A549 (cell line): Measurements from ENCODE around the gene CAMTA1. TPM values are rescaled to one million over a fixed set of nuclear protein-coding genes. Genes with fewer than 3 reads are reported as not detected.

Experiments
- ATAC-seq, 2 experiments: fragments of 200-7000 bp in 1 of 2; fragments of >200 bp in 1 of 2; cut with Nextera tagmentation in 1 of 2; cut with Tn5 transposase in 1 of 2; 3 replicates each; pipeline versions ENCODE4 v1.8.0 to v1.9.1; 2018 to 2020; ENCODE audit warnings: mild to moderate bottlenecking in 1 of 2, moderate library complexity in 1 of 2
- CTCF ChIA-PET: fragments of 300-600 bp; sonication (Branson Sonifier 250); formaldehyde crosslinking; extraction: SDS; loops from one replicate; lab custom pipeline; 2021; ENCODE audit warnings: antibody characterized with exemption, inconsistent platforms; lab: Yijun Ruan, JAX
- POLR2A ChIA-PET: fragments of 350-600 bp; formaldehyde crosslinking; extraction: SDS; loops from one replicate; lab custom pipeline; 2021; ENCODE audit warnings: antibody characterized with exemption, inconsistent platforms; lab: Yijun Ruan, JAX
- DNase-seq, 2 experiments: peaks; one replicate each; pipeline versions ENCODE4 v3.0.0 to v3.0.0-alpha.2; 2011 to 2016; ENCODE audit warnings: low read depth in 1 of 2, low spot score in 1 of 2
- FAIRE-seq: peaks from 2 replicates; lab custom pipeline; 2011; peaks lifted over from hg19 to GRCh38; lab: Jason Lieb, UNC
- H3K27ac ChIP-seq, 2 experiments: fragments of >200 bp; sonication (Bioruptor Twin); formaldehyde crosslinking; 3 replicates each; pipeline ENCODE4 v1.5.1; 2016 to 2017
- H3K4me1 ChIP-seq: fragments of >200 bp; sonication (Bioruptor Twin); formaldehyde crosslinking; 3 replicates; pipeline ENCODE4 v1.6.1; 2016
- H3K4me2 ChIP-seq: fragments of >200 bp; sonication (Bioruptor Twin); formaldehyde crosslinking; 3 replicates; pipeline ENCODE4 v1.6.1; 2016
- H3K4me3 ChIP-seq: fragments of >200 bp; sonication (Bioruptor Twin); formaldehyde crosslinking; 3 replicates; pipeline ENCODE4 v1.5.1; 2016
- H3K9me3 ChIP-seq: fragments of >200 bp; sonication (Bioruptor Twin); formaldehyde crosslinking; 3 replicates; pipeline ENCODE4 v1.6.1; 2016
- ATOH8 ChIP-seq: fragments of 250-450 bp; sonication (Bioruptor Pico); IDR thresholded peaks from 2 replicates; pipeline ENCODE4 v1.5.0; 2020; ENCODE audit warnings: low read depth, mild to moderate bottlenecking, moderate library complexity
- CEBPB ChIP-seq, 2 experiments: fragments of >200 bp in 1 of 2; sonication (Bioruptor Twin) in 1 of 2; formaldehyde crosslinking in 1 of 2; IDR thresholded peaks; 2 replicates each; pipeline ENCODE4 v1.6.1; 2012 to 2016
- CTCF ChIP-seq: fragments of >200 bp; sonication (Bioruptor Twin); formaldehyde crosslinking; IDR thresholded peaks from 3 replicates; pipeline ENCODE4 v1.5.1; 2016
- HDAC2 ChIP-seq: fragments of 200-600 bp; sonication (generic); IDR thresholded peaks from 2 replicates; pipeline ENCODE4 v1.6.1; 2016
- HOXB13 ChIP-seq: fragments of 250-450 bp; sonication (Bioruptor Pico); IDR thresholded peaks from 2 replicates; pipeline ENCODE4 v1.5.0; 2020; ENCODE audit warnings: low read depth, mild to moderate bottlenecking, moderate library complexity
- JUNB ChIP-seq: fragments of >200 bp; sonication (Bioruptor Twin); formaldehyde crosslinking; IDR thresholded peaks from 2 replicates; pipeline ENCODE4 v1.6.1; 2016
- KDM5A ChIP-seq: fragments of 200-600 bp; sonication (generic); IDR thresholded peaks from 2 replicates; pipeline ENCODE4 v1.6.1; 2016; ENCODE audit warnings: antibody characterized with exemption, mild to moderate bottlenecking
- NR3C1 ChIP-seq: fragments of >200 bp; sonication (Bioruptor Twin); formaldehyde crosslinking; IDR thresholded peaks from 3 replicates; pipeline ENCODE4 v1.6.1; 2017
- PBX3 ChIP-seq: IDR thresholded peaks from 2 replicates; pipeline ENCODE4 v1.6.1; 2012
- POLR2AphosphoS2 ChIP-seq: conservative IDR thresholded peaks from 2 replicates; pipeline ENCODE4 v1.6.1; 2012; ENCODE audit warnings: low read length, improper control_type of control experiment, inconsistent platforms
- RAD21 ChIP-seq, 2 experiments: fragments of >200 bp in 1 of 2; sonication (Bioruptor Twin) in 1 of 2; formaldehyde crosslinking in 1 of 2; IDR thresholded peaks in 1 of 2; conservative IDR thresholded peaks in 1 of 2; 2 replicates in 1 of 2; 3 replicates in 1 of 2; pipeline ENCODE4 v1.6.1; 2012 to 2018; ENCODE audit warnings: inconsistent platforms in 1 of 2
- RCOR1 ChIP-seq: fragments of 150-350 bp; IDR thresholded peaks from 2 replicates; pipeline ENCODE4 v1.6.1; 2014; ENCODE audit warnings: antibody characterized with exemption, low read length, low read depth
- REST ChIP-seq: fragments of 200-600 bp; sonication (generic); IDR thresholded peaks from 2 replicates; pipeline ENCODE4 v1.6.1; 2016; ENCODE audit warnings: antibody characterized with exemption, mild to moderate bottlenecking, moderate library complexity
- RNF2 ChIP-seq: fragments of 200-600 bp; sonication (generic); IDR thresholded peaks from 2 replicates; pipeline ENCODE4 v1.6.1; 2016; ENCODE audit warnings: low read depth, mild to moderate bottlenecking, antibody characterized with exemption, moderate library complexity, borderline replicate concordance
- SMC3 ChIP-seq: fragments of >200 bp; sonication (Bioruptor Twin); formaldehyde crosslinking; IDR thresholded peaks from 3 replicates; pipeline ENCODE4 v1.6.1; 2018; ENCODE audit warnings: inconsistent platforms
- TFCP2L1 ChIP-seq: fragments of 250-450 bp; sonication (Bioruptor Pico); IDR thresholded peaks from 2 replicates; pipeline ENCODE4 v1.5.0; 2021; ENCODE audit warnings: mild to moderate bottlenecking
- ZC3H11A ChIP-seq: fragments of 450-650 bp; IDR thresholded peaks from 2 replicates; pipeline ENCODE4 v1.6.1; 2014; ENCODE audit warnings: antibody characterized with exemption, mild to moderate bottlenecking
- ZFP36 ChIP-seq: fragments of 450-650 bp; IDR thresholded peaks from 2 replicates; pipeline ENCODE4 v1.6.1; 2014; ENCODE audit warnings: borderline replicate concordance; ENCODE audit not compliant: partially characterized antibody
- ZNF302 ChIP-seq: fragments of 250-450 bp; sonication (Bioruptor Pico); IDR thresholded peaks from 2 replicates; pipeline ENCODE4 v1.9.0; 2021; ENCODE audit warnings: inconsistent platforms, mild to moderate bottlenecking, moderate library complexity
- ZSCAN20 ChIP-seq: fragments of 250-450 bp; sonication (Bioruptor Pico); IDR thresholded peaks from 2 replicates; pipeline ENCODE4 v1.8.0; 2022; ENCODE audit warnings: mild to moderate bottlenecking, moderate library complexity
- WGBS: methylation state at CpG from one replicate; pipeline ENCODE4 v1.1.6; 2017; ENCODE audit errors: missing lambda C conversion rate; 5-methylcytosine and 5-hydroxymethylcytosine counted together
- polyA plus RNA-seq, 4 experiments: library from polyadenylated mRNA; depleted of rRNA in 3 of 4; stranded (reverse); fragments of >200 nt; fragmentation: RNase III in 1 of 4; extraction: RNeasy Plus Mini Kit Qiagen cat#74134 plus additional on column Dnase treatment in 1 of 4; gene quantifications; 2 replicates in 3 of 4; 3 replicates in 1 of 4; pipeline ENCODE4 v1.2.3, GENCODE V29; 2011 to 2017

The CAMTA1 gene
- polyA plus RNA-seq, 2 of the 4 experiments (the other 2 are of a cell fraction): 58.8 to 75.0 TPM

GRCh38 chr1:7116001-7116400 lies 330.7 kb downstream of the CAMTA1 start (continued):
- TF ChIP-seq RNF2 (no peak), SMC3 (no peak), HDAC2 (no peak), CEBPB (IDR thresholded peaks at IDR 0.05) (no peak)
- TF ChIP-seq, all 56 proteins: peak for 0

GRCh38 chr1:7117399-7118281 lies 332.4 kb downstream of the CAMTA1 start:
- ChIA-PET CTCF (interaction anchor here (0.5 to 0.9 kb wide), 2 partner anchors 8 to 164 kb away, joined by 3 read pairs; no protein-coding TSS in a partner anchor), POLR2A (interaction anchor here (0.6 to 1.4 kb wide), 3 partner anchors 11 to 356 kb away, joined by 3 to 5 read pairs (median 4); no protein-coding TSS in a partner anchor)
- Histone ChIP-seq H3K4me2 (peak overlapping the region; percentile 46), H3K9me3 (no peaks in the 10 kb centered on the region), H3K4me3 (no peak overlapping the region), H3K4me1 (peaks cover 11% of the 10 kb centered on the region), H3K27ac (peak overlapping the region; percentile 67 to 83)
- FAIRE-seq (no peak), ATAC-seq (peak; percentile 88 to 93), DNase-seq (peak; percentile 46 to 55)
- 41% methylated on average over 9 of the region's 13 CpGs for WGBS
- TF ChIP-seq RAD21 (conservative IDR thresholded peaks at IDR 0.05 in 1 of 2, IDR thresholded peaks at IDR 0.05 in 1 of 2) (0 out of 5 replicates have a peak, but pooled peaks of 1 of the 2 experiments have one; percentile 4), HOXB13 (CRISPR knock-in tag) (no peak)

GRCh38 chr1:7119156-7119555 lies 333.9 kb downstream of the CAMTA1 start:
- TF ChIP-seq REST: no peak
- no peak for TF ChIP-seq ZNF302 (CRISPR knock-in tag)
- no peak for TF ChIP-seq TFCP2L1 (CRISPR knock-in tag)
- no peak for TF ChIP-seq ZC3H11A
- no peak for TF ChIP-seq NR3C1
- TF ChIP-seq RCOR1: no peak
- no peak for TF ChIP-seq ATOH8 (CRISPR knock-in tag)
- TF ChIP-seq POLR2AphosphoS2: no peak
- no peak for TF ChIP-seq ZSCAN20 (CRISPR knock-in tag)
- no peak for TF ChIP-seq ZFP36
- TF ChIP-seq KDM5A: no peak
- TF ChIP-seq CTCF: no peak
- no peak for TF ChIP-seq JUNB
- no peak for TF ChIP-seq PBX3
- WGBS: 63% methylated on average over 7 of the region's 7 CpGs
- Histone ChIP-seq H3K9me3 (no peaks in the 10 kb centered on the region), H3K4me3 (no peak overlapping the region), H3K4me2 (no peak overlapping the region), H3K27ac (peak overlapping the region in 1 of 2 experiments; percentile 83; a peak in 2 of 6 replicates), H3K4me1 (peaks cover 11% of the 10 kb centered on the region)
- DNase-seq: no peak
- ChIA-PET POLR2A (no interaction called here), CTCF (interaction anchor here (1.4 to 1.6 kb wide), 2 partner anchors 9 to 13 kb away, joined by 3 to 5 read pairs; no protein-coding TSS in a partner anchor)
- no peak for ATAC-seq
- no peak for FAIRE-seq
